Stimulated activated CD4-positive, alpha-beta T cell treated with anti-CD3 and anti-CD28 coated beads, Interleukin-4, amount 100 ng/mL, for 4 hours (primary cell): Measurements from ENCODE around the gene OR1F1.
"Not testable (repeated sequence)": the region's sequence is repeated elsewhere in the genome, so short reads cannot be mapped to it uniquely, and the experiment has no call there.

Experiments
- DNase-seq, 2 experiments: peaks; one replicate each; pipeline ENCODE4 v3.0.0-alpha.2; 2020

The OR1F1 gene

DNA sequence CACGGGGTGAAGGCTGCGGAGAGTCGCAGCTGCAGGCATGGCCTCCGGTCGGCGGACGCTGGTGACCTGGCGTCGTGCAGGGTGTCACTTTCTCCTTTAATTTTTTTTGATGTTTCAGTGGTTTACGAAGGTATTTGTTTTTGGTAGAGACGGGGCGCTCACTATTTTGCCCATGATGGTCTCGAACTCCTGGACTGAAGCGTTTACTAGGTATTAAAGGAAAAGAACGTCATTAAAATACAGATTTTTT, 36.1 kb upstream of the OR1F1 start:
- no peak for DNase-seq

- DNase-seq = peak; percentile 79 to 84
These were observed 35.6 kb upstream of the OR1F1 start for GRCh38 chr16:3152277-3152990.

DNA sequence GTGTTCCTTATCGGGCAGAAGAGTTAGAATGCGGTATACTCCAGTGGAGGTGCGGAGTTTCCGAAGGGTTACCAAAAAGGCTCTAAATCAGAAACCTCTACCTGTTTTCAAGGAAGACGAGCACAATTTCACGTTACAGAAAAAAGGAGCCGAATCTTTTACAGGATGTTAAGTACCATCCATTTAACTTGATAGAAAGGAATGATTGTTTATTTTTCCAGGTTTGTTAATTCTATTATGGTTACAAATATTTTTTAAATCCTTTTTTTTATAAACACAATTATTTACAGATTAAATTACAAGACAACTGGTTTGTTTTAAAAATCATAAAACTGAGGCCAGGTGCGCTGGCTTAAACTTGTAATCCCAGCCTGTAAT, 35.0 kb upstream of the OR1F1 start:
- no peak for DNase-seq

DNA sequence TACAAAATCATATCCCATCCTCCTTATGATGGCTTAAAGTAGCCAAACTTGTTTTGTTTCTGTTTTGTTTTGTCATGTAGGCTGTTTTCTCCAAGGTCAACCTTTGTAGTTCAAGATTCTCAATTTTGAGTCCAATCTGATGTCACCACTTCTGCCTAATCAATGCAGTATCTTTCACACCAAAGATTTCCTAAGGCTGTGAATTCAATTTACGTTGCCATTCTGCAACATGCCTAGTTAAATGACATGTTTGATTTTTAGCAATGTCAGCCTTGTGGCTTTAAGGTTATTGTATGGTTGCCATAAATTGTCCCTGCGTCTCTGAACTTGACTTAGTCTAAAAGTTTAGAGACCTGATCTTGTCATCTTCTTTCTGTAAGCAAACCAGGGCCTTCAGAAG, 32.8 kb upstream of the OR1F1 start:
- DNase-seq = no peak

DNA sequence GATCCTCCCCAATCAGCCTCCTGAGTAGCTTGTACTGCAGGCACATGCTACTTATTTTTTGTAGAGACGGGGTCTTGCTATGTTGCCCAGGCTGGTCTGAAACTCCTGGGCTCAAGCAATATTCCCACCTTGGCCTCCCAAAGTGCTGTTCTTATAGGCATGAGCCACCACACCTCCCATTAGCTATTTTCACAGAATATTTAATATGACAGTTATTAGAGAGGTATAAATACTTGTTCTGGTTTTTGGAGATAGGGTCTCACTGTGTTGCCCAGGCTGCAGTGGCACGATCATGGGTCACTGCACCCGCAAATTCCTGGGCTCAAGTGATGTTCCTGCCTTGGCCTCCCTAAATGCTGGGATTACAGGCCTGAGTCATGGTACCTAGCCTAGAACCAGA, 32.0 kb upstream of the OR1F1 start:
- no peak for DNase-seq

DNA sequence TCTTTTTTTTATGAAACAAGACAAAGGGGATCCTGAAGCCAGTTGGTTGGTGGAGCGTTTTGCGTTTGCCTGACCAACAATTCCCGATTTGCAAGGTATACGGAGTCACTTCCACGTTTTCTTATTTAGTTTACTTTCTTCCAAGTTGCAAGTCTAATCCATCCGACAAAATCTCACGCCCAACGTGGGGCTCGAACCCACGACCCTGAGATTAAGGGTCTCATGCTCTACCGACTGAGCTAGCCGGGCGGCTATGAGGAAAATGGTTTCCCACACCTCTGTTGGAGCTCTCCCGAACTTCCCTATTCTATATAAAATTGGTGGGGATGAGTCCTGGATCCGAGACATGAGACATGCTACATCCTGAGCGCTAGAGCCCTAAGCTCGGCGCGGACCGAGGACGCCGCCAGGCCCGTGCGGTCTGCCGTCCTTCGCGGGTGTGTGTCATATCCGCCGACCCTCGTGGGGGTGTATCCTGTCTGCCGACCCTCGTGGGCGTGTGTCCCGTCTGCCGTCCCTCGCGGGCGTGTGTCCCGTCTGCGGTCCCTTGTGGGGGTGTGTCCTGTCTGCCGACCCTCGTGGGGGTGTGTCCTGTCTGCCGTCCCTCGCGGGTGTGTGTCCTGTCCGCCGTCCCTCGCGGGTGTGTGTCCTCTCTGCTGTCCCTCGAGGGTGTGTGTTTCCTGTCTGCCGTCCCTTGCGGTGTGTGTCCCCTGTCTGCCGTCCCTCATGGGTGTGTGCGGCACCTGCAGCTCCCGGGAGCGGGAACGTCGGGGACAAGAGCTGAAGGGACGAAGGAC, 30.6 kb upstream of the OR1F1 start:
- DNase-seq = peak; percentile 40 to 55

DNA sequence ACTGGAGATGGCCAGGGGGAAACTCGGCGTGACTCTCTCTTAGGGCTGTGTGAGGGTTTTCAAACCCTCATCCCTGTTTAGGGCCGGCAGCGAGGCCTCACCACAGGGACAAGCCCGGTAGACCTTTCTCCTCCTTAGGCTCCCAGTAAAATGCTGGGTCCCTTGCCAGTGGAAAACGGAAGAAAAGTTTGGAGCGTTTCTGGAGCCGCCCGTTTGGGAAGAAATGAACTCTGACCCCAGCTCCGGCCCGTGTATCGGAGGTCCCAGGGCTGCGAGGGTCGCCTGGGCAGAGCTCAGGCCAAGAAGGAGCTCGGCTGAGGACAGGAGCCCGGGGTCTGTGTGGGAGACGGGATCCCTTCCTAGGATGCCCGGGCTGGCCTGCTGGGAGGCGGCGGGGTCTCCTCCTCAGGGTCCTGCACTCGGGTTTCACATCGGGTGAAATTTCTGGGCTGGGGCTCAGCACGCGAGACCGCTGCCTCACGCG, 29.9 kb upstream of the OR1F1 start:
- DNase-seq = no peak

DNA sequence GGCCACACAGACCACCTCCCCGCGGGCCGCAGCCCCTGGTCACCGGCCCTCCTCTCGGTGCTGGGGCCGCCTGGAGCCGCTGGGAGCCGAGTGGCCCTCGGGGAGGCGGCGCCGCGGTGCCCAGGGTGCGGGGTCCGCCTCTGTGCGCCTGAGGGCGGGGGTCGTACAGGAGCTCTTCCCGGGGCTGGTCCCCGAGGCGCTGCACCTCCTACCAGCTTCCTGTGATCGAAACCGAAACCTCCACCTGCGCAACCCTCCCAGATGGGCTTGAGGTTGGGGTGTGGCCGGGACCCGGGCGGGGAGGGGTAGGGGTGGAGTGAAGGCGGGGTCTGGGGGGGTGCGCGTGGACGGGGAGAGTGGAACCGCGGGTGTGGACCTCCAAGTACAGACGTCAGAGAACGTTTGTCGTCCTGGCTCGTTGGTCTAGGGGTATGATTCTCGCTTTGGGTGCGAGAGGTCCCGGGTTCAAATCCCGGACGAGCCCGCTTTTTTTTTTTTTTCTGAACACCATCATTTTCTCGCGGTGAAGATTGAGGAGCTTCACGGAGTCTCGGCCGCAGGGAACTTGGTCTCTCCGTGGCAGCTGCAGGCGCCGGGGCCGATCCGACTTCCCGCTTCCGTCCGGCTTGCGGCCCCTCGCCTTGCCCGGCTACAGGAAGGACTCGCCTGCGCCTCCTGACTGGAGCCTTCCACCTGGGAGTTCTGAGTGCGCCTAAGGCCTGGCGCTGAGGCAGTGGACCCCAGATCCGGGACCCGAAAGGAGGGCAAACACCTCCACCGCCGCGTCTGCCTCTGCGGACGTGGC, 29.3 kb upstream of the OR1F1 start:
- peak; percentile 74 to 92 for DNase-seq

- no peak for DNase-seq
These were observed 26.6 kb upstream of the OR1F1 start for GRCh38 chr16:3161235-3162018.

GRCh38 chr16:3164121-3164991, 23.6 kb upstream of the OR1F1 start:
- no peak for DNase-seq

- no peak for DNase-seq
These were observed 22.7 kb upstream of the OR1F1 start for GRCh38 chr16:3165111-3165822.

DNA sequence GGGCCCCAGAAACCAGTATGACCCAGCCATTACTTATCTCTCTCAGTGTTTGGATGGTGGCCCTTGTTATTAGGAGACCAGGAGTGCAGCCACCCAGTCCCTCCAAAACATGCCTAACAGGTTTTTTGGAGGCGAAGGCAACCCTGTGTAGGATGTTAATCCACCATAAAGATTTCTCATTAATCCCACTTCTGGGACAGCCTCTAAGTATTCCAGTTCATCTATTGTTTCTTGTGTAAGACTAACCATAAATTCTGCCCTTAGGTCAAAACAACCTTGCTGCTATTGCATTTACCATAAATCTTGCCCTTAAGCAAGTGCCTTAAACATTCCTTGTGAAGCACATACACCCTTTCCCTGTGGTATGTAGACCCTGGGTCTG, 21.5 kb upstream of the OR1F1 start:
- DNase-seq = no peak

DNA sequence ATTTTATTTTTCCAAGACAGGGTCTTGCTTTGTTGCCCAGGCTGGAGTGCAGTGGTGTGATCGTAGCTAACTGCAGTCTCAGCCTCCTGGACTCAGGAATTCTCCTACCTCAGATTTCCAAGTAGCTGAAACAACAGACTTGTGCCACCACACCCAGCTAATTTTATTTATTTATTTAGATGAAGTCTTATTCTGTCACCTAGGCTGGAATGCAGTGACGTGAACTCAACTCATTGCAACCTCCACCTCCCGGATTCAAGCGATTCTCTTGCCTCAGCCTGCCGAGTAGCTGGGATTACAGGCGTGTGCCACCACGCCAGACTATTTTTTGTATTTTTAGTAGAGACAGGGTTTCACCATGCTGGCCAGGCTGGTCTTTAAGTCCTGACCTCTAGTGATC, 19.3 kb upstream of the OR1F1 start:
- DNase-seq = not testable (repeated sequence)

GRCh38 chr16:3170440-3171180, 17.4 kb upstream of the OR1F1 start:
- no peak for DNase-seq

DNA sequence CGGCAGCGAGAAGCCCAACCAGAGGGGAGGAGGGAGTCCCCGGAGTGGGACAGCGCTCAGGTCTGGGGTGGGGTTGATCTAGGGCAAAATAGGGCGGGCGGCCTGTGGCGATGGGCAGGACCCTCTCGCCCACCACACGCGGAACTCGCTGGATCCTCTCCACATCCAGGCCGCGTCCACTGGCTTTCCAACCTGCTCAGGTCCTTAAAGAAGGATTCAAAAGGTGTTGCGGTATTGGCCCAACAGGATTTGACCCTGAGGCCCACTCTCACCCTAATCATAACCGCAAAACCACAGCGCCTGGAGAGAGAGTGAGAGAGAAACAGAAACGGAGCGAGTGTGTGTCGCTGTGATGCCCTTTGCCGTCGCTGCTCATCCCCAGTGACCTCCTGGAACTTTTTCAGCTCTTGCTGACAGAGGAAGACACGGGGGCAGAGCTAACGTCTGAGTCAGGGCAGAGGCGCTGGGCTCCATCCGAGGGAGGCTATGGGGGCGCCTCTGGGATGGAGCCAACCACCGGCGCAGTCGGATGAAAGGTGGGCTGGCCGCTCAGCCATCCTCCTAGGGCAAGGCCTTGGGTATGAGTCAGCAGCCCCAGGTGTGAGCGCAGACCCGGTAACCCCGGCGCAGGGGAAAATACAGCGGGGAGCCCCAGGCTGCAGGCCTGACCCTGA, 16.7 kb upstream of the OR1F1 start:
- peak in 1 of 2 experiments; percentile 81 for DNase-seq

DNA sequence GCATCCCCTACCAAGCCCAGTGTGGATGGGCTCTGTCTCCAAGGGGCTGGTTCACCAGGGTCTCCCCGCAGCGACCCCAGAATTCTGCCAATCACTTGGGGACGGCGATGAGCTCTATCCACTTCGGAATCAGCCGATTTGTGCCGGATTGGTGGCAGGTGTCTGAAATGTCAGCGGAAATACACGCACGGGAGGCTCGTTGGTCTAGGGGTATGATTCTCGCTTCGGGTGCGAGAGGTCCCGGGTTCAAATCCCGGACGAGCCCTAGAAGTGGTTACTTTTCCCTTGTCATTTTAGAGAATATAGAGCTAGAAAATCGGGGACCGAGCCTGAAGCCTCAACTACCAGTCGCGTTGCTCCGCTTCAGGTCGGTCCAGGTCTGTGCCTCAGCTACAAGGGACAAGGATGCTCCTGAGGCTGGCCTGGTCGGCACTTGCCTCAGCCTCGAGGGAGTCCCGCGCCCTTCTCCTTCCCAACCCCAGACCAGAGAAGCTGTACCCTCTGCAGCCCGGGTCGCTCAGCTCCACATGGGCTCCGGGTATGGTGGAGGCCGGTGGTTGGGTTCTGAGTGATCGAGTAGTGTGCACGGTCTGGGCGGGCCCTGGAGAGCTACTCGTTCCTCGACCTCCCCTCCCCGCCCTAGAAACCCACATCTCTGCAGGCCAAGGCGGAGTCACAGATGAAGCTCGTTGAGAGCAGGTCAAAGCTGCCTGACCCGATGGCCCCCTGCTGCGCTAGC, 16.0 kb upstream of the OR1F1 start:
- peak; percentile 27 to 54 for DNase-seq

GRCh38 chr16:3173892-3174617, 13.9 kb upstream of the OR1F1 start:
- no peak for DNase-seq

GRCh38 chr16:3174618-3175148, 13.3 kb upstream of the OR1F1 start:
- DNase-seq = no peak
